CD14-positive monocyte (primary cell): Measurements from ENCODE around the gene TMCC1. TPM values are rescaled to one million over a fixed set of nuclear protein-coding genes. Genes with fewer than 3 reads are reported as not detected.

Experiments
- DNase-seq, 3 donors: peaks; one replicate each; pipeline ENCODE4 v3.0.0-alpha.2; 2011 to 2022
- H2AFZ ChIP-seq: 2 replicates; pipeline ENCODE4 v1.6.0; 2012; ENCODE audit warnings: mild to moderate bottlenecking, low read depth, low read length, inconsistent platforms; ENCODE audit not compliant: insufficient read depth, poor library complexity, severe bottlenecking
- H3K27ac ChIP-seq, 2 donors: 1 replicate in 1 of 2; 2 replicates in 1 of 2; pipeline ENCODE4 v1.5.1; 2012 to 2013; ENCODE audit warnings: low read length in 2 of 2, control low read depth in 1 of 2, inconsistent platforms in 1 of 2, low read depth in 1 of 2, mild to moderate bottlenecking in 1 of 2
- H3K27me3 ChIP-seq, 2 donors: one replicate each; pipeline versions ENCODE4 v1.6.0 to v1.6.1; 2011 to 2013; ENCODE audit warnings: low read length in 2 of 2; ENCODE audit not compliant: control insufficient read depth in 2 of 2, insufficient read depth in 2 of 2
- H3K36me3 ChIP-seq, 2 donors: replicated peaks in 1 of 2; 1 replicate in 1 of 2; 2 replicates in 1 of 2; pipeline versions ENCODE4 v1.5.1 to v1.6.1; 2012 to 2013; ENCODE audit warnings: low read length in 2 of 2, control low read depth in 1 of 2, inconsistent platforms in 1 of 2, mild to moderate bottlenecking in 1 of 2; ENCODE audit not compliant: insufficient read depth in 2 of 2, control insufficient read depth in 1 of 2
- H3K4me1 ChIP-seq, 2 donors: 1 replicate in 1 of 2; 2 replicates in 1 of 2; pipeline versions ENCODE4 v1.5.1 to v1.6.1; 2012 to 2013; ENCODE audit warnings: low read length in 2 of 2, control low read depth in 1 of 2, inconsistent platforms in 1 of 2, mild to moderate bottlenecking in 1 of 2, moderate library complexity in 1 of 2; ENCODE audit not compliant: insufficient read depth in 2 of 2, control insufficient read depth in 1 of 2
- H3K4me2 ChIP-seq: replicated peaks from 2 replicates; pipeline ENCODE3; 2012; ENCODE audit warnings: low read length, moderate library complexity, mild to moderate bottlenecking; ENCODE audit not compliant: poor library complexity, severe bottlenecking; ENCODE audit errors: extremely low read depth
- H3K4me3 ChIP-seq, 3 experiments: fragments of 200-600 bp in 1 of 3; sonication (generic) in 1 of 3; replicated peaks in 1 of 3; 1 replicate in 2 of 3; 2 replicates in 1 of 3; pipeline ENCODE4 v1.5.1; 2011 to 2013; ENCODE audit warnings: low read length in 3 of 3, mild to moderate bottlenecking in 3 of 3, control low read depth in 2 of 3, low read depth in 2 of 3, inconsistent platforms in 1 of 3, moderate library complexity in 1 of 3
- H3K79me2 ChIP-seq: 2 replicates; pipeline ENCODE4 v1.6.0; 2012; ENCODE audit warnings: mild to moderate bottlenecking, control low read depth, inconsistent platforms, low read length, moderate library complexity; ENCODE audit not compliant: insufficient read depth
- H3K9ac ChIP-seq: 2 replicates; pipeline ENCODE4 v1.6.0; 2017; ENCODE audit warnings: low read length, mild to moderate bottlenecking; ENCODE audit not compliant: insufficient read depth, poor library complexity, severe bottlenecking
- H3K9me3 ChIP-seq, 2 donors: replicated peaks in 1 of 2; 1 replicate in 1 of 2; 2 replicates in 1 of 2; pipeline versions ENCODE4 v1.5.1 to v1.6.1; 2012 to 2013; ENCODE audit warnings: low read length in 2 of 2, control low read depth in 1 of 2; ENCODE audit not compliant: control insufficient read depth in 1 of 2, insufficient read depth in 1 of 2
- H4K20me1 ChIP-seq: 2 replicates; pipeline ENCODE4 v1.6.0; 2012; ENCODE audit warnings: mild to moderate bottlenecking, low read length, control low read depth, moderate library complexity; ENCODE audit not compliant: insufficient read depth
- H3K27ac Mint-ChIP-seq, 7 donors: one replicate each; pipeline ENCODE4 v1.8.0; 2020; ENCODE audit warnings: mild to moderate bottlenecking in 7 of 7, mixed read lengths in 7 of 7, moderate library complexity in 6 of 7, inconsistent platforms in 2 of 7
- H3K27me3 Mint-ChIP-seq, 3 donors: one replicate each; pipeline ENCODE4 v1.8.0; 2021 to 2022; ENCODE audit warnings: low read depth in 3 of 3, mild to moderate bottlenecking in 3 of 3, mixed read lengths in 3 of 3, moderate library complexity in 3 of 3, inconsistent platforms in 1 of 3
- H3K36me3 Mint-ChIP-seq, 2 donors: one replicate each; pipeline ENCODE4 v1.8.0; 2020; ENCODE audit warnings: mixed read lengths in 2 of 2, inconsistent platforms in 1 of 2, mild to moderate bottlenecking in 1 of 2
- H3K4me1 Mint-ChIP-seq: one replicate; pipeline ENCODE4 v1.8.0; 2020; ENCODE audit warnings: mild to moderate bottlenecking, mixed read lengths
- H3K4me3 Mint-ChIP-seq, 2 donors: one replicate each; pipeline ENCODE4 v1.8.0; 2020; ENCODE audit warnings: mild to moderate bottlenecking in 2 of 2, mixed read lengths in 2 of 2, moderate library complexity in 1 of 2
- H3K9me3 Mint-ChIP-seq, 7 donors: one replicate each; pipeline ENCODE4 v1.8.0; 2020 to 2022; ENCODE audit warnings: mixed read lengths in 7 of 7, mild to moderate bottlenecking in 6 of 7, moderate library complexity in 6 of 7, inconsistent platforms in 2 of 7
- WGBS: methylation state at CpG from one replicate; pipeline ENCODE4 v1.1.5; 2013; ENCODE audit warnings: missing lambda C conversion rate; ENCODE audit not compliant: insufficient coverage; 5-methylcytosine and 5-hydroxymethylcytosine counted together
- intact Hi-C, 2 donors: fragments of 100-400 bp; cut with micrococcal nuclease; formaldehyde crosslinking; loops; one replicate each; pipeline versions ENCODE4 v1.15.0 to v1.15.1; 2023
- polyA plus RNA-seq, 3 donors: library from polyadenylated mRNA; depleted of rRNA in 1 of 3; unstranded in 2 of 3; stranded (reverse) in 1 of 3; fragments of 300-500 nt in 2 of 3; fragments of >200 nt in 1 of 3; fragmentation: Illumina TruSeq in 2 of 3; gene quantifications; 1 replicate in 2 of 3; 2 replicates in 1 of 3; pipeline ENCODE4 v1.2.3, GENCODE V29; 2012 to 2021
- TF ChIP-seq, protein P1 (sequence below): fragments of 200-600 bp; IDR thresholded peaks from one replicate; pipeline ENCODE4 v1.8.0; 2022; ENCODE audit warnings: antibody characterized with exemption, mild to moderate bottlenecking

TMCC1 gene
- polyA plus RNA-seq, 3 donors = 5.0 to 10.2 (median 5.0) TPM

DNA sequence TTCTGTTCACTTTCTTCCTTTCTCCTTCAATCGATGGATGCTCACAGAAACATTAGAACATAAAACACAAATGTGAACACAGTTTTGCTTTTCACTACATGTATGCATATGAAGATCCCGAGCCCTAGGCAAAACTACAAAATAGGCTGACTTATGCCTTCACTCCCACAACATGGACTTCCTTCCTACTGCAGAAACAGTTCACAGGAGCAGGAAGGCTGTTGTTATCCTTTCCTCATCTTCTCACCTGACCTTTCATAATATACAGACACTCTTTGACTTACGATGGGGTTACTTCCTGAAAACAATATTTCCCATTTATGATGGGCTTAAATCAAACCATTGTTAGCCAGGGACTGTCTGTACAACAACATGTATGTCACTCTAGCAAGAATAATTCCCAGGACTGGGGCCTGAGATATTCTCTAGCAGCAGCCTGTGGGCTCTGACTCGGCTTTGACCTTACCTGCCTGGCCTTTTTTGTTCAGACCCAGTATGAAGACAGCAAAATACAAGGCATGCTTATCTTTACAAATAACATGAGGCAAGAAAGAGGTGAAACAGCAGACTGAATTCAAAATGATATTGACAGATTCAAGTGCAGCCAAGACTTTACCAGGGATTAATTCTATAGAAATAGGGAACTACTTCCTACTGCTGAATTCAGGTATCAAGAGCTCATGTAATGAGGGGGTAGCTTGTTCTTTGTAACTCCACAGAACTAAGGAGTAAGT lies 235.2 kb downstream of the TMCC1 start:
- Histone ChIP-seq H3K9ac (no peak overlapping the region), H4K20me1 (peaks cover 9% of the 10 kb centered on the region), H3K27ac (no peak overlapping the region), H2AFZ (no peak overlapping the region), H3K9me3 (no peaks in the 10 kb centered on the region), H3K79me2 (no peaks in the 10 kb centered on the region), H3K4me3 (no peak overlapping the region), H3K27me3 (no peaks in the 10 kb centered on the region), H3K4me1 (no peaks in the 10 kb centered on the region), H3K36me3 (peaks cover 4 to 21% of the 10 kb centered on the region in 2 donors), H3K4me2 (no peak overlapping the region)
- Mint-ChIP-seq H3K4me3 (no peak overlapping the region), H3K27ac (peak overlapping the region in 3 of 7 donors; percentile 2 to 32 (median 6)), H3K27me3 (no peaks in the 10 kb centered on the region), H3K4me1 (peaks cover 13% of the 10 kb centered on the region), H3K36me3 (peaks cover 12 to 20% of the 10 kb centered on the region in 2 donors), H3K9me3 (no peaks in the 10 kb centered on the region)
- TF ChIP-seq, protein P1, sequence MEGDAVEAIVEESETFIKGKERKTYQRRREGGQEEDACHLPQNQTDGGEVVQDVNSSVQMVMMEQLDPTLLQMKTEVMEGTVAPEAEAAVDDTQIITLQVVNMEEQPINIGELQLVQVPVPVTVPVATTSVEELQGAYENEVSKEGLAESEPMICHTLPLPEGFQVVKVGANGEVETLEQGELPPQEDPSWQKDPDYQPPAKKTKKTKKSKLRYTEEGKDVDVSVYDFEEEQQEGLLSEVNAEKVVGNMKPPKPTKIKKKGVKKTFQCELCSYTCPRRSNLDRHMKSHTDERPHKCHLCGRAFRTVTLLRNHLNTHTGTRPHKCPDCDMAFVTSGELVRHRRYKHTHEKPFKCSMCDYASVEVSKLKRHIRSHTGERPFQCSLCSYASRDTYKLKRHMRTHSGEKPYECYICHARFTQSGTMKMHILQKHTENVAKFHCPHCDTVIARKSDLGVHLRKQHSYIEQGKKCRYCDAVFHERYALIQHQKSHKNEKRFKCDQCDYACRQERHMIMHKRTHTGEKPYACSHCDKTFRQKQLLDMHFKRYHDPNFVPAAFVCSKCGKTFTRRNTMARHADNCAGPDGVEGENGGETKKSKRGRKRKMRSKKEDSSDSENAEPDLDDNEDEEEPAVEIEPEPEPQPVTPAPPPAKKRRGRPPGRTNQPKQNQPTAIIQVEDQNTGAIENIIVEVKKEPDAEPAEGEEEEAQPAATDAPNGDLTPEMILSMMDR = no peak
- WGBS = 21% methylated on average over 3 of the region's 4 CpGs
- DNase-seq = no peak
- intact Hi-C loops = loop anchor here in 1 of 2 donors (10.0 kb wide), 1 partner anchor 167 kb away; no protein-coding TSS in a partner anchor

DNA sequence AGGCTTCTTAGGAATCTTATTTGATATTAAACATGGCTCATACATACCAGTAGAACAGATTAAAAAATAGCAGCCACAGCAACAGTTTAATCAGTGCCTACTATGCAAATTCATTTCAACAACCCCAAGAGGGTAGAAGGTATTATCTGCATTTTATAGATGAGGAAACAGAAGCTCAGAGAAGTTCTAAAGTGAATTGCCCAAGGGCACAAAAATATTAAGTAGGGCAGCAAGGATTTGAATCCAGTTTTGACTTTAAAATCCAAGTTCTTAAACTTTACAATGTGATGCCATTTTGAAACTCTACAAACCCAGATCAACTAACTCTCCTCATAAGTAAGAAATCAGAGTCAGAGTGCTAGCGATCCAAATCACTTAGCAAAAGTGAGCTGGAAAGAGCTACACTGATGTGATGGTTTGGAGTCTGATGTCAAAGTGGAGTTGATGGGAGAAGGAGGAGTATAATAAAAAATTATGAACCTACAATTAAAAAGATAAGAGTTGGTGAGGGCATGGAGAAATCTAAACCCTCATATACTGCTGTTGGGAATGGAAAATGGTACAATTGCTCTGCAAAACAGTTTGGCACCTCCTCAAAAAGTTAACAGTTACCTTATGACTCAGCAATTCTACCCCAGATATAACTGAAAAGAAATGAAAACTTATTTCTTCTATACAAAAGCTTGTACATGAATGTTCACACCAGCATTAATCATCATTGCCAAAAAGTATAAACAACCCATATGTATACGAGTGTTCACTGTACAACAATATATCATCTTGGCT lies 236.1 kb downstream of the TMCC1 start:
- H2AFZ ChIP-seq = no peak overlapping the region
- H3K4me1 ChIP-seq = no peaks in the 10 kb centered on the region
- H3K27ac Mint-ChIP-seq = no peak overlapping the region
- TF ChIP-seq, protein P1 = no peak
- peaks cover 4 to 24% of the 10 kb centered on the region in 2 donors for H3K36me3 ChIP-seq
- peaks cover 13 to 26% of the 10 kb centered on the region in 2 donors for H3K36me3 Mint-ChIP-seq
- intact Hi-C loops = loop anchor here in 1 of 2 donors (10.0 kb wide), 1 partner anchor 167 kb away; no protein-coding TSS in a partner anchor
- no peaks in the 10 kb centered on the region for H3K27me3 ChIP-seq
- no peak overlapping the region for H3K9ac ChIP-seq
- H3K79me2 ChIP-seq = no peaks in the 10 kb centered on the region
- H3K9me3 Mint-ChIP-seq = no peaks in the 10 kb centered on the region
- H3K4me1 Mint-ChIP-seq = peaks cover 13% of the 10 kb centered on the region
- H3K27me3 Mint-ChIP-seq = no peaks in the 10 kb centered on the region
- H3K4me3 Mint-ChIP-seq = no peak overlapping the region
- no peak overlapping the region for H3K4me3 ChIP-seq
- peaks cover 5% of the 10 kb centered on the region for H4K20me1 ChIP-seq
- no peak for DNase-seq
- WGBS = 42% methylated on average over 1 of the region's 2 CpGs
- H3K4me2 ChIP-seq = no peak overlapping the region
- H3K27ac ChIP-seq = no peak overlapping the region
- no peaks in the 10 kb centered on the region for H3K9me3 ChIP-seq
